GM10847 (cell line): ENCODE measurements around the gene POGLUT3.

Source experiments
- POLR2A ChIP-seq: IDR thresholded peaks from 2 replicates; pipeline ENCODE4 v1.6.1; 2011; ENCODE audit not compliant: insufficient read length; ENCODE audit errors: extremely low read depth

The POGLUT3 gene

DNA sequence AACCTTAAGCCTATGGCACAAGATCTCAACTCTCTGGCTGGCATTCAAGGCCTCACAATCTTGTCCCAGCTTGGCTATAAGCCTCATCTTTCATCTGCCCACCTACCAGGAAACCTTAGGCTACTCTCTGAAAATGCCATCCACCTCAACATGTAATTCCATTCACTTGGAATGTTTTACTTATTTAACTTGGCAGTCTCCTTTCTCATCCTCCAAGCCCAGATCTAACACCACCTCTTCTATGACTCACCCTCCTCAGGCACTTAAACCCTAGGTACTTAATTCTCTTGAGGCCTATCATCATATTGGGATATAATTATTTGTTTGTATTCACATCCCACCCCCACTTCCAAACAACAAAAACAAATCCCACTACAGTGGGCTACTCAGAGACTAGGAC lies 15.0 kb downstream of the POGLUT3 start:
- TF ChIP-seq POLR2A, result no peak

DNA sequence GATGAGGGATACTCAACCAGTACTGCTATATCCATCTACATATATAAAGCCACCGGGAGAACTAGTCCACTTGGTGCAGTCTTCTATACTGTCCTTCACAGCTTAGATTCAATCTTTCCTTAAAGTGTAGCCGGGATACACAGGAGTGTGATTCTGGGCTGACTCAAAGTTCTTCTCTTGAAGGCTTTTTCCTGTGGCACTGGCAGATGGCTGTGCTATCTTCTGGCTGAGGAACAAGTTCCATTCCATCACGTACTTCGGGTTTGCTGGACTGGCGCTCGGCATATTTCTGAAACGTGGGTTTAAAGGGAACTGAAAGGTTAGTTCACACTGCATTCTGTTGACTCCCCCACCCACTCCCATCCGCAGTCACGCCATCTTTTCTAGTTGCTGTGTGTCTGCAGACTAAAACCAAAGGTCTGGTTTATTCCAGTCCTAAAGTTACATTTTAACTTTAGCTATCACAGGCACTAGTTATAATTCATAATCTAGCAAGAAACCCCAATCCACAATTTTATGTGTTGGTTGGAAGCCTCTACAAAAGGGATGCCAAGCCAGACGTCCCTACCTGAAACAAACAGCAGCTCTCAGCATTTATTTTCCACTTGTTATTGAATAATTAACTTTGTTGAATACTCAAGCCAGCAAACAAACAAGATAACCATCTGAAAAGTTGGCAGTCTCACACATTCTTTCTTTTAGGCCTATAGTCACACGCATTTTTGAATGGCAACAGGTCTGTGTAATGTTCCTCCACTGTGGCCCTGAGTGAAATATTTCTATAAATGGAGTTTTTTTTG lies 23.3 kb downstream of the POGLUT3 start:
- no peak for TF ChIP-seq POLR2A

DNA sequence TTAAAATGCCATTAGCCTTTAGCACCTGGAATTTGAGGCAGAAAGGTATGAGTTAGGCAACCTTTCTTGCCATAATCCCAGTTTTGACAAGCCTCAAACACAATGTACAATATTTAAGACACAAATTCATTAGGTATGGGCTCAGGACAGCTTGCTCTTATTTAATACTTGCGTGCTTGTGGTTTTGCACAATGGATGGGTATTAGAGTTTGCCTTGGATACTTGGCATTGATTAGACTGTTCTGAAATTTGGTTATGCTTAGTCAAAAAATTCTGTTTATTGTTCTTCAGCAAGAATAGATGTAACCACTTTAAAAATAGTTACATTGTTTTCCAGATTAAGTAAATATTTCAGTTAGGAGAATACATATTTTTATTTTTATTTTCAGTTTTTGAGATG lies 25.5 kb downstream of the POGLUT3 start:
- no peak for TF ChIP-seq POLR2A

DNA sequence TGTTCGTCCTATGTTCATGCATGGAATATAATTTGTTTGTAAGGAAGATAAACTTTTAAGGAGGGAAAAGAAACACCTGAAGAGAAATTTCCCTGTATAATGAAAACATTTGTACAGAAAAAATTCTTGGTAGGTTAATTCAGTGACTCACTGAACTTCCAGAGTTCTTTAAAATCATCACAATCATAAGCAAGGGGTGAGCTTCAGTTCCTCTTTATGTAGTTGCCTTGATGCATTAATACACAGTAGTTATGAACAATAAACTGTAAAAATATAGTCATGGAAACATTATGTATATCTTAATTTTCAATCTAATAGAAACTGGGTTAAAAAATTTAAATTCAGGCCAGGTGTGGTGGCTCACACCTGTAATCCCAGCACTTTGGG lies 29.7 kb downstream of the POGLUT3 start:
- TF ChIP-seq POLR2A, result no peak

DNA sequence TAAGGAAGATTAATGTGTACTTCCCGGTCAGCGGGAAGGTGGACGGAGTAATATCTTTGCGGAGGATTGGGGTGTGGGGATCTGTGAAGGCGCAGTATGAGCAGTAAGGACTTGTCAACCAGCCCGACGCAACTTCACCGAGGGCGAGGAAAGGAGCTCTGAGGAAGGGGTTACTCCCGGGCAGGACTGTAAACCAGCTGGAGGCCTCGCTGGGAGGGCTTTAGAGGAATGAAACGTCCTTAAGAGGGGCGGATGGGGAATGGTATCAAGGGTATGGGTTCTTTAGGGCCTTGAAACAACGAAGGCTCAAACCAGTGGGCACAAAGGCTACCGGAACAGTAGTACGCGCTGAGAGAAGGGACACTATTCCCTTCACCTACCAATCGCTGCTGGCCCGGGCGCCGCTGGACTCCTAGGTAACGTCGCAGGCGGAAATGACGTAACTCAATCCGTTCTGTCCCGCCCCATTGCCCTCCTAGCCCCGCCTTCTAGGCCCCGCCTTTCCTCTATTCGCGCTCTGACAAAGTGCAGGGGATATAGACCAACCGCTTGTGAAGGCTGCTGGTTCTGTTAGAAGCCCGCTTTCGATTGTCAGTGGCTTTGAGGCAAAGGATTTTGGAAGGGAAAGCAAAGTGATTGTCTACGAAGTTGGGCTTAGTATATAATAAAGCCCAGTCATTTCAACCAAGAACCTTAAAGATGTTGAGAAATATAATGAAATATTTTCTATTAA lies 30.9 kb downstream of the POGLUT3 start, which contains the start of gene C11orf65:
C11orf65 (minus strand) TSS at position 439 of the 733 bp plus-strand sequence. CDS start 5,970 bp downstream, outside the sequence.
- peak; percentile 80 for TF ChIP-seq POLR2A

DNA sequence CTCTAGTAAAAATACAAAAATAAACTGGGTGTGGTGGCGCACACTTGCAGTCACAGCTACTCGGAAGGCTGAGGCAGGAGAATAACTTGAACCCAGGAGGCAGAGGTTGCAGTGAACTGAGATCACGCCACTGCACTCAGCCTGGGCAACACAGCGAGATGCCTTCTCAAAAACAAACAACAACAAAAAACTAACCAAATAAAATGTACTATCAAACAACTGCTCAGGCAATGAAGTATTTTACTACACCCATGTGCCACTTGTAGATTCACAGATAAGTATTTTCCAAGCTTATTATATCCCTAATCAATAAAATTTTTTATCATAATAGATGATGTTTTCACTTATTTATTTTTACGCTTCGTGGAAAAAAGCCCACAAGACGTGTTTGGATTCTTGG lies 31.8 kb downstream of the POGLUT3 start:
- TF ChIP-seq POLR2A, result no peak

DNA sequence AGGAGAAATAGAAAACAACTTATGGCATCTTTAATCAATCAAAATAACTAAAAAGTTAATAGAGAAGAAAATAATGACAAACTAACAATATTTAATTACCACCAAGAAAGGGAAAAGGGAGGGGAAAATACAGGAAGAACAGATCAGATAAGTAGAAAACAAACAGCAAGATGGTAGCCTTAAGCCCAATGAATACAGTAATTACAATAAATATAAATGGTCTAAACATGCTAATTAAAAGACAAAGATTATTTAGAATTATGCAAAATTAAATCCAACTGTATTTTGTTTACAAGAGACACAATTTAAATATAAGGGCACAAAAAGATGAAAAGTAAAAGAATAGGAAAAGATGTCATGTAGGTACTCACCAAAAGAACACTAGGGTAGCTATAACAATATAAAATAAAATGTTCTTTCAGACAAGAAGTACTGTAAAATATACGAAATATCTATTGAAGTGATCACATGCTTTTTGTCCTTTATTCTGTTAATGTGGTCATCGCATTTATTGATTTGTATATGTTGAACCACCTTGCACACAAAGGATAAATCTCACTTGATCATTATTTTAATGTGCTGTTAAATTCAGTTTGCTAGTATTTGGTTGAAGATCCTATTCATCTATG lies 44.9 kb downstream of the POGLUT3 start:
- TF ChIP-seq POLR2A, result no peak
